GM10248 (cell line): ENCODE measurements around the gene CT55.
A peak's percentile ranks its signal among the peaks of the same experiment; 100 is the strongest.

Experiments
- CTCF ChIA-PET: fragments of 300-600 bp; sonication (Branson Sonifier 250); formaldehyde crosslinking; extraction: SDS; loops from one replicate; lab custom pipeline; 2021; ENCODE audit warnings: antibody characterized with exemption; lab: Yijun Ruan, JAX
- POLR2A ChIA-PET: fragments of 350-650 bp; sonication (Branson Sonifier 250); formaldehyde crosslinking; extraction: SDS; loops from one replicate; lab custom pipeline; 2020; ENCODE audit warnings: antibody characterized with exemption; lab: Yijun Ruan, JAX
- DNase-seq: peaks from one replicate; pipeline ENCODE4 v3.0.0; 2012; ENCODE audit errors: extremely low spot score
- TF ChIP-seq, protein P1 (sequence below): IDR thresholded peaks from 2 replicates; pipeline ENCODE4 v1.5.1; 2012; ENCODE audit warnings: mild to moderate bottlenecking, low read depth; ENCODE audit errors: extremely low read depth, missing control alignments, control extremely low read depth

Gene CT55

DNA sequence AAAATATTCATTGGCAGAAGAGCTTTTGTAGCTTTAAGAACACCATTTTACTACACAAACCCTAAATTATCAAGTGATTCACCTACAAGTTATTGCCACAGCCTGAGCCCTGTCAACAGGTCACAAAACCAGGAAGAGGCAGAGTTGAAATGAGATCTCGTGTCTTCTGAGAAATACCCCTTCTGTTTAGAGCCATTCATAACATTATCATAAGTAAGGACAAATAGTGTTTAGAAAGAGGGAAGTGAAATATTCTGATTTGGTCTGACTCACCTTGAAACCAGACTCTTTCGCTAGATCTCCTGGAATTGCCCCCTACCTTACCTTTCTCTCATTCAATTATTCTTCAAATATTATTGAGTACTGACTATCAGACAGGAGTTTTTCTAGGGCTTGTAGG, 56.8 kb downstream of the CT55 start:
- TF ChIP-seq, protein P1, sequence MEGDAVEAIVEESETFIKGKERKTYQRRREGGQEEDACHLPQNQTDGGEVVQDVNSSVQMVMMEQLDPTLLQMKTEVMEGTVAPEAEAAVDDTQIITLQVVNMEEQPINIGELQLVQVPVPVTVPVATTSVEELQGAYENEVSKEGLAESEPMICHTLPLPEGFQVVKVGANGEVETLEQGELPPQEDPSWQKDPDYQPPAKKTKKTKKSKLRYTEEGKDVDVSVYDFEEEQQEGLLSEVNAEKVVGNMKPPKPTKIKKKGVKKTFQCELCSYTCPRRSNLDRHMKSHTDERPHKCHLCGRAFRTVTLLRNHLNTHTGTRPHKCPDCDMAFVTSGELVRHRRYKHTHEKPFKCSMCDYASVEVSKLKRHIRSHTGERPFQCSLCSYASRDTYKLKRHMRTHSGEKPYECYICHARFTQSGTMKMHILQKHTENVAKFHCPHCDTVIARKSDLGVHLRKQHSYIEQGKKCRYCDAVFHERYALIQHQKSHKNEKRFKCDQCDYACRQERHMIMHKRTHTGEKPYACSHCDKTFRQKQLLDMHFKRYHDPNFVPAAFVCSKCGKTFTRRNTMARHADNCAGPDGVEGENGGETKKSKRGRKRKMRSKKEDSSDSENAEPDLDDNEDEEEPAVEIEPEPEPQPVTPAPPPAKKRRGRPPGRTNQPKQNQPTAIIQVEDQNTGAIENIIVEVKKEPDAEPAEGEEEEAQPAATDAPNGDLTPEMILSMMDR, result no peak
- ChIA-PET CTCF (no interaction called here), POLR2A (no interaction called here)
- peak; percentile 37 for DNase-seq

GRCh38 chrX:135112743-135113142, 58.5 kb downstream of the CT55 start:
- TF ChIP-seq, protein P1, result no peak
- ChIA-PET CTCF (interaction anchor here (0.8 to 2.2 kb wide), 6 partner anchors 9 to 192 kb away, joined by 3 to 11 read pairs (median 4); no protein-coding TSS in a partner anchor), POLR2A (no interaction called here)
- DNase-seq, result no peak

- ChIA-PET CTCF (interaction anchor here (0.7 to 2.2 kb wide), 12 partner anchors 9 to 338 kb away, joined by 3 to 11 read pairs (median 3); no protein-coding TSS in a partner anchor), POLR2A (no interaction called here)
- TF ChIP-seq, protein P1, result peak; percentile 50
- DNase-seq, result no peak
These were observed 59.0 kb downstream of the CT55 start for GRCh38 chrX:135112096-135112729.

DNA sequence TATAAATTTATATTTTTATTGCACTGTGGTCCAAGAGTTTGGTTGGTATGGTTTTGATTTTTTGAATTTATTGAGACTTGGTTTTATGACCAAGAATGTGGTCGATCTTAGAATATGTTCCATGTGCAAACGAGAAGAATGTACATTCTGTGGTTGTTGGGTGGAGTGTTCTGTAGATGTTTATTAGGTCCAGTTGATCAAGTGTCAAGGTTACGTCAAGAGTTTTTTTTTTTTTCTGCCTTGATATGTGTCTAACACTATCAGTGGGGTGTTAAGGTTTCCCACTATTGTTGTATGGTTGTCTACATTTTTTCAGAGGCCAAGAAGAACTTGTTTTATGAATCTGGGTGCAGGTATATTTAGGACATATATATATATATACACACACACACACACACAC, 61.6 kb downstream of the CT55 start:
- TF ChIP-seq, protein P1, result no peak
- POLR2A ChIA-PET, result no interaction called here
- CTCF ChIA-PET, result no interaction called here
- no peak for DNase-seq
